Neural crest cell (in vitro differentiated cells): ENCODE results near the gene CACNA2D4. TPM values are rescaled to one million over a fixed set of nuclear protein-coding genes. Genes with fewer than 3 reads are reported as not detected.

Source experiments
- DNase-seq: peaks from one replicate; pipeline ENCODE4 v3.0.0; 2021; ENCODE audit warnings: low read depth, mixed read lengths, low spot score
- H3K27ac Mint-ChIP-seq: one replicate; pipeline ENCODE4 v1.8.0; 2021; ENCODE audit warnings: mild to moderate bottlenecking, mixed read lengths; ENCODE audit not compliant: unreplicated experiment
- H3K27me3 Mint-ChIP-seq: 2 replicates; pipeline ENCODE4 v1.8.0; 2021; ENCODE audit warnings: low read depth, mild to moderate bottlenecking, mixed read lengths
- H3K36me3 Mint-ChIP-seq: 2 replicates; pipeline ENCODE4 v1.8.0; 2021; ENCODE audit warnings: low read depth, mild to moderate bottlenecking, mixed read lengths
- H3K4me1 Mint-ChIP-seq: 2 replicates; pipeline ENCODE4 v1.8.0; 2021; ENCODE audit warnings: mixed read lengths
- H3K4me3 Mint-ChIP-seq: one replicate; pipeline ENCODE4 v1.8.0; 2021; ENCODE audit warnings: mild to moderate bottlenecking, mixed read lengths
- H3K9me3 Mint-ChIP-seq: 2 replicates; pipeline ENCODE4 v1.8.0; 2021; ENCODE audit warnings: mixed read lengths
- total RNA-seq: library from RNA; stranded (reverse); gene quantifications from 2 replicates; pipeline ENCODE4 v1.2.1, GENCODE V29; 2021
- TF ChIP-seq, protein P1 (sequence below): fragments of 200-600 bp; sonication (generic); conservative IDR thresholded peaks from 2 replicates; pipeline ENCODE4 v1.5.0; 2021; ENCODE audit warnings: antibody characterized with exemption, mild to moderate bottlenecking

The CACNA2D4 gene
- total RNA-seq, 1 donor from 2014 or later, result 0.72 TPM

DNA sequence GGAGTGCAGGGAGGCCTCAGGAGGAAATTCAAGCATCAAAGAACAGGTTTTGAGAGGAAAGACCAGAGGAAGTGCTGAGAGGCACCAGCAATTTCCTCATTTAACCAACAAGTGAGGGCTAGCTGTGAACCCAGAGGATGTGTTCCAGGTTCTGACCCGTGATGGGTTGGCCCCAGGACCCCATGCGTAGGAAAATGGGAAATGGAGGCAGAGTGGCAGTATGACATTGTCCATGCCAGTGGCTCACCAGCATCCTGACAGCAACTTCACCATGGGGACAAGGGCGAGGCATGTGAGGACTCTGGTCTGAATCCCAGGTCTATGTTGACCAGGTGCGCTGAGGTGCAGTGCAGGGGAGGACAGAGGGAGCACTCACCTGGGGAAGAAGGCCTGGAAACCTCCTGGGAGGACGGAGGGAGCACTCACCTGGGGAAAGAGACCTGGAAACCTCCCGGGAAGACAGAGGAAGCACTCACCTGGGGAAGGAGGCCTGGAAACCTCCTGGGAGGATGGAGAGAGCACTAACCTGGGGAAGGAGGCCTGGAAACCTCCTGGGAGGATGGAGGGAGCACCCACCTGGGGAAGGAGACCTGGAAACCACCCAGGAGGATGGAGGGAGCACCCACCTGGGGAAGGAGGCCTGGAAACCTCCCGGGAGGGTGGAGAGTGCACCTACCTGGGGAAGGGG, 6.7 kb upstream of the CACNA2D4 start:
- Mint-ChIP-seq H3K9me3 (no peaks in the 10 kb centered on the region), H3K36me3 (no peaks in the 10 kb centered on the region), H3K27me3 (no peaks in the 10 kb centered on the region), H3K27ac (peak overlapping the region; percentile 64), H3K4me1 (peaks cover 13% of the 10 kb centered on the region), H3K4me3 (no peak overlapping the region)
- no peak for DNase-seq
- TF ChIP-seq, protein P1, sequence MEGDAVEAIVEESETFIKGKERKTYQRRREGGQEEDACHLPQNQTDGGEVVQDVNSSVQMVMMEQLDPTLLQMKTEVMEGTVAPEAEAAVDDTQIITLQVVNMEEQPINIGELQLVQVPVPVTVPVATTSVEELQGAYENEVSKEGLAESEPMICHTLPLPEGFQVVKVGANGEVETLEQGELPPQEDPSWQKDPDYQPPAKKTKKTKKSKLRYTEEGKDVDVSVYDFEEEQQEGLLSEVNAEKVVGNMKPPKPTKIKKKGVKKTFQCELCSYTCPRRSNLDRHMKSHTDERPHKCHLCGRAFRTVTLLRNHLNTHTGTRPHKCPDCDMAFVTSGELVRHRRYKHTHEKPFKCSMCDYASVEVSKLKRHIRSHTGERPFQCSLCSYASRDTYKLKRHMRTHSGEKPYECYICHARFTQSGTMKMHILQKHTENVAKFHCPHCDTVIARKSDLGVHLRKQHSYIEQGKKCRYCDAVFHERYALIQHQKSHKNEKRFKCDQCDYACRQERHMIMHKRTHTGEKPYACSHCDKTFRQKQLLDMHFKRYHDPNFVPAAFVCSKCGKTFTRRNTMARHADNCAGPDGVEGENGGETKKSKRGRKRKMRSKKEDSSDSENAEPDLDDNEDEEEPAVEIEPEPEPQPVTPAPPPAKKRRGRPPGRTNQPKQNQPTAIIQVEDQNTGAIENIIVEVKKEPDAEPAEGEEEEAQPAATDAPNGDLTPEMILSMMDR, result no peak

DNA sequence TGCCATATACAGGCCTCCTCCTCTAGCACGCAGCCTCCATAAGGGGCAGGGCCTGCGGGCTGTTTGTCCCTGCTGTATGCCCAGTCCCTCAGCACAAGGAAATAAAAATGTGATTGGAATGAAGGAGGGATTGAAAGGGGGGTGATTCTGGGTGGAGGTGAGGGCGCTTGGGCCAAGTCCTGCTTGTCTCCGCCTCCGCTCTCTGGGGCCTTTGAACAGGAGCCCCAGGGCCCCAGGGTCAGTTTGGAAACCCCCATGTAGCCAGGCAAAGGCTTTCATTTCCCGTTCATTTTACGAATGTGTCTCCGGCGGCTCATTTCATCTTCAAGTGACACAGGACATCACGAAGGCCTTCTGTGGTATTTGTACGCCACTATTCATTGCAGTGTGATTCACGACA, 4.5 kb upstream of the CACNA2D4 start:
- Mint-ChIP-seq H3K36me3 (no peaks in the 10 kb centered on the region), H3K9me3 (no peaks in the 10 kb centered on the region), H3K27me3 (no peaks in the 10 kb centered on the region), H3K27ac (no peak overlapping the region), H3K4me3 (no peak overlapping the region), H3K4me1 (peaks cover 16% of the 10 kb centered on the region)
- no peak for DNase-seq
- TF ChIP-seq, protein P1, result no peak

DNA sequence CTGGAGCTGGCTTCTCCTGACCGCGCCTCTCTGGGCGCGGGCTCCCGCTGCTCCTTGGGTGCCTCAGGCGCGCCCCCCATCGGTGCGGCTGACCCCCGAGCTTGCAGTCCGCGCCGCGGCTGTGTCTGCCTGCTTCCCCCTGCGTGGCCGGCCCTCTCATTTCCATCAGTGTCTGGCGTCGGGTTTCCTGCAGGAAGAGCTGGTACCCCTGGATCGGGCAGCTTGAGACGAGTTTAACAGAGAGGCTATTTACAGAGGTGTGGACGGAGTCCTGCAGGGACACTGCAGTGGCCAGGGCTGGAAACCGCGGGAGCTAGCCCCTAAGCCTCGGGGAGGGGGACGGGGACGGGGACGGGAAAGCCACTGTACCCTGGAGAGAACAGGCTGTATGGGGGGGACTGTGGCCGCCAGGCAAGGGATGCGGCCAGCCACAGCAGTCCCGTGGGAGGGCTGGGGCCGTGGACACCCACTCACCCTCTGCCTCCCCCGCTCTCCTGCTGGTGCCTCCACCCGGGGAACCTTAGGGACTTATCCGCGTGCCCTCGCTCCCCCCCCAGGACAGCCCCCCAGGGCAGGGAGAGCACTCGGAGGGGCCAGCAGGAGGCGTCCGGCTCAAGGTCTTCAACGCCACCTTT, 3.7 kb upstream of the CACNA2D4 start:
- Mint-ChIP-seq H3K4me1 (peaks cover 16% of the 10 kb centered on the region), H3K27ac (no peak overlapping the region), H3K9me3 (no peaks in the 10 kb centered on the region), H3K36me3 (no peaks in the 10 kb centered on the region), H3K4me3 (no peak overlapping the region), H3K27me3 (no peaks in the 10 kb centered on the region)
- TF ChIP-seq, protein P1, result no peak
- no peak for DNase-seq

DNA sequence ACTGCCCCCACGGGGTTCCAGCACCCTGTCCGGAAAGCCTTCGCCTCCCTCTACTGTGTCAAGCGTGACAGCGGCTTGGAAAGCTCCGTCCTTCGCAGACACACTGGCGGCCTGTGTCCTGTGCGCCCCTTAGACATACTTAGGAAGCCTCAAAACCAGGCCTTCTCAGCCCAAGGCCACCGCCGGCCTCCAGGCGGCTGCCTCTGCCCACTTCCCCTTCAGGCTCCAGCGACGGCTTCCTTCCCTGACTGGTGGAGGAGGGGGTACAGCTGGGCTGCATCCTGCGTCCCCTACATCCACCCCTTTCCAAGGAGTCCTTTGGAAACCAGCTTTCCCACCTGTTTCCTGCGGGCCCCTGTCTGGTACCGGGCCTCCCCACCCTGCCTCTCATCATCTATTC, 2.5 kb upstream of the CACNA2D4 start:
- TF ChIP-seq, protein P1, result no peak
- Mint-ChIP-seq H3K36me3 (no peaks in the 10 kb centered on the region), H3K4me3 (no peak overlapping the region), H3K27me3 (no peaks in the 10 kb centered on the region), H3K9me3 (no peaks in the 10 kb centered on the region), H3K4me1 (peaks cover 18% of the 10 kb centered on the region), H3K27ac (no peak overlapping the region)
- DNase-seq, result no peak

DNA sequence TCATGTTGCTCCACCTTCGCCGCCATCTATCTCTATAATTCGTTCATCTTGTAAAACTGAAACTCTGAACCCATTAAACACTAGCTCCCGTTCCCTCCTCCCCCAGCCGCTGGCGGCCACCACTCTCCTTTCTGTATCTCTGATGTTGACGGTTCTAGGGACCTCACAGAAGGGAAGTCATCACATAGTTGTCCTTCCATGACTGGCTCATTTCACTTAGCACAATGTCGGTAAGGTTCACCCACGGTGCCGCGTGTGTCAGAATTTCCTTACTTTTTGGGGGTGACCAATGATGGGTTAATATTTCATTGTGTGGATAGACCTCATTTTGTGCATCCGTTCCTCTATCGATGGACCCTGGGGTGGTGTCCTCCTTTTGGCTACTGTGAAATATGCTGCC, 2.0 kb upstream of the CACNA2D4 start:
- no peak overlapping the region for H3K4me3 Mint-ChIP-seq
- H3K36me3 Mint-ChIP-seq, result no peaks in the 10 kb centered on the region
- no peak overlapping the region for H3K27ac Mint-ChIP-seq
- DNase-seq, result no peak
- peaks cover 19% of the 10 kb centered on the region for H3K4me1 Mint-ChIP-seq
- TF ChIP-seq, protein P1, result no peak
- no peaks in the 10 kb centered on the region for H3K27me3 Mint-ChIP-seq
- no peaks in the 10 kb centered on the region for H3K9me3 Mint-ChIP-seq
